ENCODE measurements around the gene EMC8. TPM values are rescaled to one million over a fixed set of nuclear protein-coding genes. Genes with fewer than 3 reads are reported as not detected.

Gene EMC8
- total RNA-seq, 1 experiment from 2014 or later = 73.0 TPM

- Histone ChIP-seq H3K27me3 (ENCODE audit: insufficient read depth, low read length) (0 out of 2 replicates have a peak, but pooled peaks cover 15% of the 10 kb centered on the region), H3K79me2 (ENCODE audit: insufficient read depth, low read length) (no peaks in the 10 kb centered on the region), H3K27ac (ENCODE audit: low read depth, low read length) (no peak overlapping the region), H3K9me3 (ENCODE audit: control insufficient read depth in 1 of 2, insufficient read depth in 1 of 2, low read depth in 1 of 2, low read length in 2 of 2) (no peaks in the 10 kb centered on the region), H3K4me2 (ENCODE audit: low read length) (no peak overlapping the region), H3K9me2 (ENCODE audit: insufficient read depth) (no peaks in the 10 kb centered on the region), H3K4me3 (replicated peaks in 1 of 2; ENCODE audit: low read depth in 1 of 2, low read length in 2 of 2) (no peak overlapping the region), H2AFZ (ENCODE audit: low read depth, low read length, poor library complexity, severe bottlenecking) (no peak overlapping the region), H4K20me1 (ENCODE audit: insufficient read depth) (no peaks in the 10 kb centered on the region), H3K4me1 (ENCODE audit: control insufficient read depth in 1 of 2, insufficient read depth in 2 of 2, low read length in 2 of 2) (no peaks in the 10 kb centered on the region), H3K9ac (ENCODE audit: low read length) (no peak overlapping the region), H3K36me3 (ENCODE audit: control insufficient read depth in 1 of 2, insufficient read depth in 2 of 2, low read length in 2 of 2) (no peaks in the 10 kb centered on the region)
- POLR2A ChIA-PET = no interaction called here
- CTCF ChIA-PET = interaction anchor here (1.1 kb wide), 1 partner anchor 27 kb away, joined by 4 read pairs; no protein-coding TSS in a partner anchor
- no peak for DNase-seq (ENCODE audit: low read depth, low spot score)
- intact Hi-C loops (cut with micrococcal nuclease) = no loop called here
- RAD21 ChIA-PET (ENCODE audit: low non-redundant PET in 1 of 2, low total read pairs in 2 of 2, uncharacterized antibody in 2 of 2, unreplicated experiment in 2 of 2) = no interaction called here
- no peak for ATAC-seq
- TF ChIP-seq ZNF274 (IDR thresholded peaks at IDR 0.05; ENCODE audit: low read depth, low read length) = no peak
- no peak for TF ChIP-seq SIN3A (IDR thresholded peaks at IDR 0.05; ENCODE audit: low read depth)
- TF ChIP-seq ELF1 (IDR thresholded peaks at IDR 0.05; ENCODE audit: borderline replicate concordance, low read depth) = no peak
- no TSS peak for BruUV-seq (replicated peaks)
These were observed 49.6 kb upstream of the EMC8 start for GRCh38 chr16:85848986-85849385.

DNA sequence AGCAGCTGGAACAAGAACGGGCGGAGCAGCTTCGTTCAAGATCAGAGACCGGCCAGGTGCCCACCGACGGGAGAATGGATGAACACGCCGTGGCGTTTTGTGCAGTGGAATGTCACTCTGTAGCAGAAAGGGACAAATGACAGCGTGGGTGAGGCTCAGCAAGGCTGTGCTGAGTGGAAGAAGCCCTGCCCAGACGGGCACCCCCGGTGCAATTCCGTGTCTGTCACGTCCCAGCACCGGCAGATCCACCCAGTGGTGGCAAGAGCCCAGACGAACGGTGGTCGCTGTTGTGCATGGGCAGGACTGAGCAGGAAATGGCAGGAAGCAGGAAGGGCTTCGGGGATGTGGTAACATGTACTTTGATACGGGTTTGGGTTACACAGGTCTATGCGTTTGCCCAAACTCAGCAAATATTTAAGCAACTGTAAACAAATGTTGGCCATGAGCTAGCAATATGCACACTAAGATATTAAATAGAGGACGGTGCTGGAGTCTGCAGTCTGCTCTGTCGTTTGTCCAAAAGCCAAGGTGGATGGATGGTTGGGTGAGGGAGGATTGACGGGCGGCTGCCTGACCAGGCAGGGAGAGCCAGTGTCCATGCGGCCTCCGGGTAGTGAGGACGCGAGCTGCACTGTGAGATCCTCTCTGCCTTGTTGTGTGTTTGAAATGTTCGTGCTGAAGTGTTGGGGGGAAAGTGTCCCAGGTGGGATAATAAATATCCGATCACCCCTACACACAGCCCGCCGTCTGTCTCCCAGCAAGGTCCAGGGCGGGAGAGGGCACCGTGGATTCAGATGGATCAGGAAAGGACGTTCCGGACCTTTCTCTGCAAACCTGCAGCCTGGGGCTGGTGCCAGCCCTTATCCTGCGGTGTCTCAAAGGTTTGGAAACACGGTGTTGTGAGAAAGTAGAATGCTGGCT is 48.6 kb upstream of the EMC8 start:
- CTCF ChIA-PET = no interaction called here
- Histone ChIP-seq H3K36me3 (ENCODE audit: control insufficient read depth in 1 of 2, insufficient read depth in 2 of 2, low read length in 2 of 2) (no peaks in the 10 kb centered on the region), H3K4me2 (ENCODE audit: low read length) (no peak overlapping the region), H3K27me3 (ENCODE audit: insufficient read depth, low read length) (0 out of 2 replicates have a peak, but pooled peaks cover 15% of the 10 kb centered on the region), H2AFZ (ENCODE audit: low read depth, low read length, poor library complexity, severe bottlenecking) (no peak overlapping the region), H3K4me3 (replicated peaks in 1 of 2; ENCODE audit: low read depth in 1 of 2, low read length in 2 of 2) (no peak overlapping the region), H3K79me2 (ENCODE audit: insufficient read depth, low read length) (no peaks in the 10 kb centered on the region), H3K4me1 (ENCODE audit: control insufficient read depth in 1 of 2, insufficient read depth in 2 of 2, low read length in 2 of 2) (no peaks in the 10 kb centered on the region), H3K9ac (ENCODE audit: low read length) (no peak overlapping the region), H3K27ac (ENCODE audit: low read depth, low read length) (no peak overlapping the region), H4K20me1 (ENCODE audit: insufficient read depth) (no peaks in the 10 kb centered on the region), H3K9me3 (ENCODE audit: control insufficient read depth in 1 of 2, insufficient read depth in 1 of 2, low read depth in 1 of 2, low read length in 2 of 2) (no peaks in the 10 kb centered on the region), H3K9me2 (ENCODE audit: insufficient read depth) (no peaks in the 10 kb centered on the region)
- intact Hi-C loops (cut with micrococcal nuclease) = no loop called here
- ATAC-seq (no peak), DNase-seq (ENCODE audit: low read depth, low spot score) (no peak)
- no TSS peak for BruUV-seq (replicated peaks)
- TF ChIP-seq CTCF (IDR thresholded peaks at IDR 0.05 in 2 of 3, conservative IDR thresholded peaks at IDR 0.05 in 1 of 3; ENCODE audit: borderline replicate concordance in 1 of 3, insufficient read depth in 1 of 3, low read depth in 2 of 3, low read length in 2 of 3) = no peak
- TF ChIP-seq CEBPB (IDR thresholded peaks at IDR 0.05; ENCODE audit: low read depth) = no peak
- TF ChIP-seq ELF1 (IDR thresholded peaks at IDR 0.05; ENCODE audit: borderline replicate concordance, low read depth) = no peak
- TF ChIP-seq, protein P1, sequence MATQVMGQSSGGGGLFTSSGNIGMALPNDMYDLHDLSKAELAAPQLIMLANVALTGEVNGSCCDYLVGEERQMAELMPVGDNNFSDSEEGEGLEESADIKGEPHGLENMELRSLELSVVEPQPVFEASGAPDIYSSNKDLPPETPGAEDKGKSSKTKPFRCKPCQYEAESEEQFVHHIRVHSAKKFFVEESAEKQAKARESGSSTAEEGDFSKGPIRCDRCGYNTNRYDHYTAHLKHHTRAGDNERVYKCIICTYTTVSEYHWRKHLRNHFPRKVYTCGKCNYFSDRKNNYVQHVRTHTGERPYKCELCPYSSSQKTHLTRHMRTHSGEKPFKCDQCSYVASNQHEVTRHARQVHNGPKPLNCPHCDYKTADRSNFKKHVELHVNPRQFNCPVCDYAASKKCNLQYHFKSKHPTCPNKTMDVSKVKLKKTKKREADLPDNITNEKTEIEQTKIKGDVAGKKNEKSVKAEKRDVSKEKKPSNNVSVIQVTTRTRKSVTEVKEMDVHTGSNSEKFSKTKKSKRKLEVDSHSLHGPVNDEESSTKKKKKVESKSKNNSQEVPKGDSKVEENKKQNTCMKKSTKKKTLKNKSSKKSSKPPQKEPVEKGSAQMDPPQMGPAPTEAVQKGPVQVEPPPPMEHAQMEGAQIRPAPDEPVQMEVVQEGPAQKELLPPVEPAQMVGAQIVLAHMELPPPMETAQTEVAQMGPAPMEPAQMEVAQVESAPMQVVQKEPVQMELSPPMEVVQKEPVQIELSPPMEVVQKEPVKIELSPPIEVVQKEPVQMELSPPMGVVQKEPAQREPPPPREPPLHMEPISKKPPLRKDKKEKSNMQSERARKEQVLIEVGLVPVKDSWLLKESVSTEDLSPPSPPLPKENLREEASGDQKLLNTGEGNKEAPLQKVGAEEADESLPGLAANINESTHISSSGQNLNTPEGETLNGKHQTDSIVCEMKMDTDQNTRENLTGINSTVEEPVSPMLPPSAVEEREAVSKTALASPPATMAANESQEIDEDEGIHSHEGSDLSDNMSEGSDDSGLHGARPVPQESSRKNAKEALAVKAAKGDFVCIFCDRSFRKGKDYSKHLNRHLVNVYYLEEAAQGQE (IDR thresholded peaks at IDR 0.05; ENCODE audit: low read depth) = no peak
- no peak for TF ChIP-seq ZBTB33 (IDR thresholded peaks at IDR 0.05; ENCODE audit: extremely low read depth, insufficient replicate concordance, low read length)
- TF ChIP-seq FOSL1 (IDR thresholded peaks at IDR 0.05; ENCODE audit: low read depth) = no peak
- TF ChIP-seq, protein P2, sequence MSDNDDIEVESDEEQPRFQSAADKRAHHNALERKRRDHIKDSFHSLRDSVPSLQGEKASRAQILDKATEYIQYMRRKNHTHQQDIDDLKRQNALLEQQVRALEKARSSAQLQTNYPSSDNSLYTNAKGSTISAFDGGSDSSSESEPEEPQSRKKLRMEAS (IDR thresholded peaks at IDR 0.05) = no peak
- TF ChIP-seq CBX3 (IDR thresholded peaks at IDR 0.05; ENCODE audit: low read depth) = no peak
- RAD21 ChIA-PET (ENCODE audit: low non-redundant PET in 1 of 2, low total read pairs in 2 of 2, uncharacterized antibody in 2 of 2, unreplicated experiment in 2 of 2) = no interaction called here
- POLR2A ChIA-PET = no interaction called here
